Middle frontal gyrus (tissue), 1 donor: ENCODE results near the gene ATP6AP2.

Experiments
- DNase-seq: peaks from one replicate; pipeline ENCODE4 v3.0.0-alpha.2; 2015; ENCODE audit warnings: low spot score; ENCODE audit errors: extremely low spot score

ATP6AP2 gene

DNA sequence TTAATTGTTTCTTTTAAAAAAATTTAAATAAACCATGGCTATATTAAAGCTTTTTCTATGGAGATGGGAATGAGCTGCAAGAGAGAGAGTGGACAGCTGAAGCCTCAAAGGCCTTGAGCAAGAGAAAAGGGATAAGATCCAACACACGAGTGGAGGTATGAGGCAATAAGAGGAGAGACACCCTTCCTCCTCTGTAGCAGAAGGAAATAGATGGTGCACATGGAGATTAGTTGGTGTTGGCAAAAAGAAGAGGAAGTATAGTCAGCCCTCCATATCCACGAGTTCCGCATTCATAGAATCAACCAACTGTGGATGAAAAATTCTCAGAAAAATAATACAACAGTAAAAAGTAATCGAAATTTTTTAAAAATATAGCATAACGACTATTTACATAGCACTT lies 63.4 kb downstream of the ATP6AP2 start:
- DNase-seq: no peak

DNA sequence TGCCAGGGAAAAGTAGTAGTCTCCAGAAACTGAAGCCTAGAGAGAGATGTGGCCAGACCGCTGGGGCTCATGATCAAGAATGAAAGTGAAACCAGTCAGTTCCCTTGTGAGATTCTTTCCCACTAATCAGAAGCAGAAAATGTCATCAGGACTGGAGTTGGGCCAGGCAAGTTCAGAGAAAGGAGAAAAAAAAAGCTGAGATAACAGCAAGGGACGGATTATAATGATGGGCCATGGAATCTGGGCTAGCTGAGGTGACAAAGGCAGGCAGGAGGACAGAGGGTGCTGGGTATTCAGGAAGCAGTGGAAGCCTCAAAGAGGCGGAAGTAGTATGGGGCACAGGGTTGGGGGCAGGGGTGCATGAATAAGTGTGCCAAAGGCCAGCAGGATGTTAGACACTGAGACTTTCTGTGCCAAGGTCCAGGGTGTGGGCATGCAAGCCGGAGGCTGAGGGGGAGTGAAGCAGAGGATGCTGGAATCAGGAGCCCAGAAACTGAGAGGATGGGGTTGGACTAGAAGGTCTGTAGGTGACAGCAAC lies 64.1 kb downstream of the ATP6AP2 start:
- DNase-seq: no peak

DNA sequence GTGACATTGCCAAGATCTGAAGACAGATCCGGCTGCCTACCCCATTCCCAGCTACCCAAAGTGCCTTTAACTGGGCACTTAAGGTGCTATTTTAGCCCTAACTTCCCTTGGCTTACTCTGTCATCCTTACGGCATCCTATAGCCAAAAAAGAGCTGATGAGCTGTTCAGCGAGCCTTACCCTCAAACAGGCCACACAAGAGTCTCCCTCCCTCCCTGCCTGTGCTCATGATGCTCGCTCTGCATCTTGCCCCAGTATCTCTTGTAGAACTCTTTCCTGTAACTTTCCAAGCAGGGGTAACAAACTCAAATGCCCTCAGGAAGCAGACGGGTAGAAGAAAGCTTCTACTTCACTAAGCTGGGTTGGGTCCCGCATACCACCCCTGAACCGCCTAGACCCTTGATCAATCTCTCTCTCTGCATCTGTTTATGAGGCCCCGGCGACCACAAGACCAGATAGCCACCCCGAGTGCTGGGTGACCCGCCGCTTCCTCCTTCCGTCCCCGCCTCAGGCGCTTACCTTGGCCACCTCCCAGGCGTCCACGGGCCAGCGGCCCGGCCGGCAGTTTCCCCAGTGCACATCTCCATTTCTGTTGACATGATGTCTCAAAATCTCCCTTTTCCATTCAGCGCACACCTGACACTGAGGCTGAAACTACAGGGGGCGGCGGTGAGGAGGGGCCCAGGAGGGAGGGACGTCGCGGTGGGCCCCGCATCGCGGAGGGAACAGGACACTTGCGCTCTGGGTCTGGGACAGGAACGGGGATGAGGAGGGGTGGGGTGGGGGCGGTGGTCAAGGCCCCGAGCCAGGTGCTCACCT lies 65.9 kb downstream of the ATP6AP2 start:
- DNase-seq: no peak

DNA sequence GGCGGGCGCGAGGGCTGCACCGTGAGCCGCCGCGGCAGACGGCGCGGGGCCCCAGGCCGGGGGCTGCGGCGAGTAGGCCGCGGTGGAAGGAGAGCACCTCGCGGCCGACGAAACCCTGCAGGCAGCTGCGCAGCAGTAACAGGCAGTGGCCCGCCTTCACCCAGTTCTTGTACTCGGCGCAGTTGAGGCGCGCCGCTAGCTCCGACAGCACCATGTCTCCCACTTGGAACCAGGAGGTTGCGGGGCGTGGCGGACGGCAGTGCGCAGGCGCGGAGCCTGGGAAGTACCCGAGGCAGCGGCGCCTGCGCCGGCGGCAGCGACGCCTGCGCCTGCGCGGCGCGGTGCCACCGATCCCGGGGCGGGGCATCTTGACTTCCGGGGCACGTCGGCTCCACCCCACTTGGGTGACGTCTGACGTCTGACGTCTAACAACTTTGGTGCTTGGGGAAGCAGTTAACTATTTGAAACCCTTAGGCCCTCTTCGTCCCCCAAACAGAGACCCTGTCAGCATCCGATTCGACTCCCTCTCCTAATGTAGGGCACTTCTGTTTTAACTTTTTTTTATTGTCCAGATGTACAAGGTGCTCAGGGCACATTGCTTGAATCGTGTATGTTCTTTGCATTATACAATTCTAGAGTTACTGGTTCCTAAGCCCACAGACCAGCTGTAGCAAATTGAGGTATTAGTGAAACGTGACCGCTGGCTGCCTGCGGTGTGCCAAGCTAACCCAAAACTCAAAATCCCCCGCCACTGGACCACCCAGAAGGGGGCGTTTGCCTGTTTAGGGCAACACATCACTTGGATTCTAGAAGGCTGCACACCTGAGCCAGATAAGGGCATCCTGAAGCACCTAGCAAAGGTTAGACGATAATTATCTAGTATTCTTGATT lies 66.8 kb downstream of the ATP6AP2 start, which contains the start of gene CXorf38:
TSS of gene CXorf38 (minus strand) at position 255 of the 891 bp plus-strand sequence. CDS start at position 214, 41 bp downstream.
- peak; percentile 73 for DNase-seq

DNA sequence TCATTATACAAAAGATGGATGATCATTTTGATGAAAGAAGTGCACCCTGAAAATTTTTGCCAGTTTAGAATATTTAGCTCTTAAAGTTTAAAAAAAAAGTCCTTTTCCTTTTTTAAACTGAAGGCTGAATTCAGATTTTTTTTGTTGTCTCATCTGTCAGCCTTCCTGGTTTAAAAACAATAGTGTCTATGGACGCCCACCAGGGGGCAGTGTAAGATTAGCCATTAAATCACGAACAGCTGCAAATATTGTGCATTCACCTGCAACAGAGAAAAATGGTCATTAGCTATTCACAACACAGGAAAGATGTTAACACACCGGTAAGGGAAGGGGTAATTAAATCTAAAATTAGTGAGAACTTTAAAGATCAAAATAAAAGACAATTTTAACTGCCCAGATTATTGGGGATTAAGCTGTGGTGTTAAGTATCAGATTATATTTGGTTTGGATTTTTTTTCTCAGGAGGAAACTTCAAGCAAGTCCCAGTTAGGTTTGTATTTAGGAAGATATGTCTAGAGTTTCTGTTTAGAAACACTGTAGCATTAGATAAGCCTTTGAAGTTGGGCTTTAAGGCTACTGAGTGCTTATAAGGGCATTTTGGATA lies 71.0 kb downstream of the ATP6AP2 start:
- no peak for DNase-seq

DNA sequence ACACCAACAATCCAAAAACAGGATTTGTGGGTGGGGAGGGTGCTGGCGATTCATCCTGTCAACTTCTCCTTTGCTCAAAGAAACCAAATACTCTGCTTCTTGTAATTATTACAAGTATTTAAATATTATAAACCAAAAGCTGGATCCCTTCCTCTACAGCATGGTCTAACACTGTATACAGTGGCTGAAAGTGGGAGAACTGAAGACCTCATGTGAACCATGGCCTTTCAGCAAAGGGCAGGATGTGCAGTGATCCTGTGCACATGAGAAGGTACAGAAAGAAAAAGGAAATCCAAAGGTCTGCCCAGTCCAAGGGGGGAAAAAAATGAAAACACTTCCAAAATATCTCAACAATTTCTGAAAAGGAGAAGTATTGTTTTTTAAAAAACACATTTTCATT lies 71.9 kb downstream of the ATP6AP2 start:
- DNase-seq: no peak

DNA sequence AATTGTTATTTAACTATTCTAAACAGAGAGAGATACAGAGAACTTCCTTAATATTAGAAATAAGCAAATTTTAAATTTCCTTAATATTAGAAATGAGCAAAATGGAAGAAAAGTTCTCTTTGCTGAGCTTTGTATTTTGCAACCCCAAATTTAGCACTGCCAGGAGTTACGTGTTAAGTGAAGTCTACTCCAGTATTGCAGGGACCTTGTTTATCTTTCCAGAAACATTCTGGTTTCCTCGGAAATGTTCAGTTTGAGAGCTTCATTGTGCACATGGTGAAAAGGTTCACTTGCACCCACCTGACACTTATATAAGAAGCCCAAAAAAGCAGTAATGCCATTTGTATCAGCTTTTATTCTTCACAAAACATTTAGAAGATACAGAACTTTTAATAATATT lies 72.8 kb downstream of the ATP6AP2 start:
- no peak for DNase-seq
